Stimulated activated CD8-positive, alpha-beta memory T cell treated with anti-CD3 and anti-CD28 coated beads, Interleukin-2, amount 100 ng/mL, for 48 hours (primary cell): ENCODE measurements around the gene ARHGAP26.

ENCODE experiments used
- DNase-seq, 2 donors: peaks; one replicate each; pipeline ENCODE4 v3.0.0-alpha.2; 2020; ENCODE audit warnings: low read depth in 2 of 2

The ARHGAP26 gene

DNA sequence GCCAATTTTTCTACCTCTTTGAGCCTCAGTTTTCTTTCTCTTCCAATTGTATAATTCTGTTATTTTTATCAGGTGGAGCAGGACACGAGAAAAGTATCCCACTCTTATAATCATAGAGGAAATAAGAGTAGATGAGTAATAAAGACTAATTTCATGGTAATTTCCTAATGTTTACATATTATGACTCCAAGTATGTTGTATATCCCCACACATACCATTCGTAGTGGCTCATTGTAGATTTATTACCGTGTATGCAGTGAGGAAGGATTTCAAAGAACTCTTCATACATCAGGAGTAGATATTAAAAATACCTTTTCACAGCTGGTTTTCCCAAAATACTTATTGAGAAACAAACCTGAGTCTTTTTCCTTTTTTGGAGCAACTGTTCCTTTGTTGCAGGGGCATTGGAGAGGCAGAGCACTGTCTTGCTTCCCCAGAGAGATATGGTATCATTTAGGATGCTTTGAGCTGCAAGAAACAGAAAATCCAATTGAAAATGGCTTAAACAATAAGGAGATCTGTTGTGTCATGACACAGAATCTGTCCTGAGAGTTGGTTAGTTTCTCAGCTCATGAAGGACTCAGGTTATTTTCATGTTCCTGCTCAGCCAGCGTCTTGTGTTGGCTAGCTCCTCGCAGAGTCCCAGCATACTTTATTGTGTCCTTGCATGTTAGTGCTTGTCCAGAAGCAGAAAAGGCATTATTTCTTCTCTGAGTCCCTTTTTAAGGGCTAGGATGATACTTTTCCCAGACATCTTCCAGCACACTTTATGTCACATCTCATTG, 291.2 kb downstream of the ARHGAP26 start:
- DNase-seq: no peak

DNA sequence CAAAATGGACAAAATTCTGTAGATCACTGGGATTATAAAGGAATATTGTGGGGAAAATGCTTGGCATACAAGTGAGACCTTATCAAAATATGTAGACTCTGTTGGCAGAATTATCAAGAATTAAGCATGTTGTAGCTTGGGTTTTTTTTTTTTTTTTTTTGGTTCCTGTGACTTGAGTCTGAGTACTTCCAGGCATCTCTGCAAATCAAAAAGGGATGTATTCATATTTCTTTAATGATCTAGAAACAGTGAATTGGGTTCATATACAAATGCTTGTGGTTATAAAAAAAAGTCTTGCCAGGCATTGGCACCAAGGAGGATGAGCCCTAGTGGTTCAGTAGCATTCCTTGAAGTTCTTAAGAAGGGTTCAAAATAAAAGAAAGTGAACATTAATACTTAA, 292.2 kb downstream of the ARHGAP26 start:
- DNase-seq: no peak

DNA sequence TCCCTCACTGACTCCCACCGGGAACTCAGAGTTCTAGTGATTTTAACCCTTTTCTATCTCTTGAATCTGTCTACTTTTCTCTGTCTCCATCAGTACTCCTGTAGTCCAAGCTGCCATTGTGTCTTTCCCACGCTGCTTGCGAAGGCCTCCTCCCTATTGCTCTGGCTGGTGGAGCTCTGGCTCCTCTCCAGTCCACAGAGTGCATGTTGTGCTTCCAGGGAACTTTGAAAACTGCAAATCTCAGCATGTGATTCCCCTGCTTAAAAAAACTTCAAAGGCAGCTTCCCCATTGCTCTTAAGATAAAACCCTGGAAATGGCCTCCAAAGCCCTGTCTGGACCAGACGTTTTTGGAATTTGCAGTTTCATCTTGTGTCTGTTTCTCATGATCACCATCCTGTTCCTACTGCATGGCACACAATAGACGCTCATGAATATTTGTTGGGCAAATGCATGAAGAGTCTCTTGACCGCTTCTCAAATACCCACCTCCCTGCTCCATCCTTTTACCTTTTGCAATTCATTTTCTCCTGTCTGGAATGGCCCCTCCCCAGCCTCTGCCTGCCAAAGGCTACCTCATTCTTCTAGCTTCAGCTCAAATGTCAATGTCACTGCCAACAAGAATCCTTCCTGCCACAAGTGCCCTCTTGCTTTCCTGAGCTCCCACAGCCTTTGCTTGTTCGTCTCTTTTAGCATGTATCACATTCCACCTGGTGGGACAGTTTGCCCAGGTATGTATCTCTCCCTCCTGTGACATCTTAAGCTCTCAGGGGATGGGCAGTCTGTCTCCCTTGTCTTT, 293.2 kb downstream of the ARHGAP26 start:
- DNase-seq: no peak

DNA sequence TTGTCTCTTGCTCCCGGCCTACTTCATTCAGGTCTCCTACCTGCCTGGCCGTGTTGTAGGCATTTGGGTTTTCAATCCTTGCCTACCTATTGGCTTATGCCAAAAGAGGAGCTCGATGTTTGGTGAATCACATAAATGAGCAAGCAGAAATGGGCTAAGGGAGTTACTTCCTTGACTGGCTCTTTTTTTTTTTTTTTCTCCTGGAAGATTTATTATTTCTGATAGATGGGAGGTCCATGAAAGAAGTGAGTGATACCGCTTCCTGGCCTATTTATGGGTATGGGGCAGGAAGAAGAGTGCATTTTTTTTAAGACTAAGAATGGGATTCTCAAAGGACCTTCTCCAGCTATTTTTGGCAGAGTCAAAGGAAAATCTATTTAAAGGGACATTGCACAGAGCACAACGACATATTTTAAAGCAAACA, 294.1 kb downstream of the ARHGAP26 start:
- no peak for DNase-seq

DNA sequence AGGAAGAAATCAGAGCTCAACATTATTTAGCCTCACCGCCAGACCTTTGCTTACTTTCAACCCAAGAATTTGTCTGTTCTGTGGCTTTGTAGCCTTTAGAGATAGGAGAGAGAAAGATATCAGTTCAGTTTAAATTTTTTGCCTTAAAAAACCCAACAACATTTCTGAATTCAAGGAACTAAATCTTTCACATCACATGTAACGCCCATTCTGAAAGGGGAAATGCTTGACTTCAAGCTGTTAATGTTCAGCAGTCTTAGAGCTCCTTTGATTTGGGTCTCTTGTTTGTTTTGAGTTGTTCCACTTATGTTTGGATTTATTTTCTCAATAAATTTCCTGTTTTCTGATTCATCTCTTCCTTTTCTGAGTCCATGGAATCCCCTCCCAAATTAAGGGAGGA, 294.5 kb downstream of the ARHGAP26 start:
- no peak for DNase-seq

DNA sequence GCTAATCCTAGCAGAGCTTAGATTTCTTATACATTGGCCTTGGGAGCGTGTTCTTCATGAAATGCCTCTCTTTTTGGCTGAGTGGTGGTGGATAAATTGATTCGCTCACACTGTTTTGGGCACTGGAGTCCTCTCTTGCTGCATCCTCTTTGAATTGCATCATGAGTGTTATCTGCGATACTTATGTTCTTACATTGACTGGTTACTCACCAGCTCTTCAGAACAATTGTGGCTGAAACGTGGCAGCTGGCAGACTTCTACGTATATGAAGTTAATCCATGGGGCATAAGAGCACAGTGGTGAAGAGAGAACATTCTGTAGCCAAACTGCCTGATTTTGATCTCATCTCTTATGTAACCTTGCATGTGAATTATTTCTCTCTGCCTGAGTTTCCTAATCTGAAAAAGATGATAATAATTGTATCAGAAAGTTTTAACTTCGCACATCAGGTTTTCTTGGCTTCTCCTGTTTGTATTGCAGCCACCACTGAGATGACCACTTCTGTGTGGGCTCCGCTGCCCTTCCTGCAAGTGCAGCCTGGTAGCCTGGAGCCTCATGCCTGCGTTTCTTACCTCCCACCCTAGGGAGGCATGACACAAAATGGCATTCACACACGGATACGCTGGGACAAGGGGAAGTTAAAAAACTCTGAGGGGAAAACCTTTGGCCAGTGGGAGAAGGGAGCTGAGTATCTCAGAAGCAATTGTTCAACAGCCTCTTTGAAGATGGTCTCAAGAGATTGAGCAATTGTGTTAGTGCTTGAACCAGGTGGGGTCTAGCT, 295.2 kb downstream of the ARHGAP26 start:
- DNase-seq: no peak

DNA sequence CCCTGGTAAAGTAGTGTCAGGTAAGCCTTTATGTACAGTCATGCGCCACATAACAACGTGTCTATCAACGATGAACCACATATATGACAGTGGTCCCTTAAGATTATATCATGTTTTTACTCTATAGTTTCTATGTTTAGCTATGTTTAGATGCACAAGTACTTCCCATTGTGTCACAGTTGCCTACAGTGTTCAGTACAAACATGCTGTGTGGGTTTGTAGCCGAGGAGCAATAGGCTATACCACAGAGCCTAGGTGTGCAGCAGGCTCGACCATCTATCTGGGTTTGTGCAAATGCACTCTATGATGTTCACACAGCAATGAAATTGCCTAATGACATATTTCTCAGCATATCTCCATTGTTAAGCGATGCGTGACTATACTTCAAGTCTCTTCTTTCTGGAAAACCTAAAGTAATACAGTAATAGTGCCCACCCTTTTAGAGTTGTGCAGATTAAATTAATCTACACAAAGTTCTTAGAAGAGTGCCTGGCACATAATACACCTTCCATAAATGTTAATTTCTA, 295.9 kb downstream of the ARHGAP26 start:
- DNase-seq: no peak

DNA sequence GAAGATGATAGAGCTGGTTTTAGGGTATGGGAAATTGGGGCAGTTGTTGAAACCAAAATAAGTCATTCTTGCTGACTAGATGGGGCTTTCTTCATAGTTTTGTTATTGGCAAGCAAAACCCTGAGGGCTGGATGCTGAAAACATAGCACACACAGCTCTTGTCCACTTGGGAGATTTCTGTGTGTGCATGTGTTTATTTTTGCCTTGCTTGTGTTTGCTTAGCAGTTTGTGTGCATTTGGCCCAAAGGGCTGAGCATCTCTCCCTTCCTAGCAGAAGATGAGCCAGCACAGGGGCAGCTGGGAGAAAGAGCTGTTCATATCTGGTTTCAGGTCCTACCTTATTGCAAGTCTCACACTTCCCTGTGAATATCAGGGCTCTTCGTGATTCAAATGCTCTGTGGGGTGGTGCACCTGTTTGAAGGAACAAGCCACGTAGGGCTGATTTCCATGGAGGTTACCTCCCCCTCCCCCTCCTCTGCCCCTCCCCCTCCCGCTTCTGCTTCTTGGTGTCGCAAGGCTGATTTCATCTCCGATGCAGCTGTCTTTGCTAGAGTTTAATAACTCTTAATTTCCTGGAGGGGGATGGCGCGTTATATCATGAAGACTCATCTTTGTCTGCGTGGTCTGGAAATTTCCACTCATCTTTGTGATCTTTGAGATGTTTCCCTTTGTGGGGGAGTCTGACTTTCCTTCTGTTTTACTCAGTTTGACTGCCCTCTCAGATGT, 296.5 kb downstream of the ARHGAP26 start:
- DNase-seq: peak in 1 of 2 donors; percentile 28

DNA sequence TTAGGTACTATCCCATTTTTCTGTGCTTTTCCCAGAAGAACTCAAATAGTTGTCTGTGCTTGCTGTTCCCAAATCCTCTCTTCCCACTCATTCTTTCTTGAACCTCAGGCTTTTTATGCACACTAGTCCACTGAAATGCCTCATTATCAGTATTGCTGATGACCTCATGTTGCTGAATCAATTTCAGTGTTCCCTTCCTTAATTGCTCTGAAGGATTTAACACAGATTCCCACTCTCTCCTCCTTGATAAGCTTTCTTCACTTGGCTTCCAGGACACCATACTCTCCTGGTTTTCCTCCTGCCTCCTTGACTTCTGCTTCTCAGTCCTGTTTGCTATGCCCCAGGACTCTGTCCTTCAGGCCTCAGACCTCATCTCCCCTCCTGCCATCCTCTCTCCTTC, 298.5 kb downstream of the ARHGAP26 start:
- no peak for DNase-seq

DNA sequence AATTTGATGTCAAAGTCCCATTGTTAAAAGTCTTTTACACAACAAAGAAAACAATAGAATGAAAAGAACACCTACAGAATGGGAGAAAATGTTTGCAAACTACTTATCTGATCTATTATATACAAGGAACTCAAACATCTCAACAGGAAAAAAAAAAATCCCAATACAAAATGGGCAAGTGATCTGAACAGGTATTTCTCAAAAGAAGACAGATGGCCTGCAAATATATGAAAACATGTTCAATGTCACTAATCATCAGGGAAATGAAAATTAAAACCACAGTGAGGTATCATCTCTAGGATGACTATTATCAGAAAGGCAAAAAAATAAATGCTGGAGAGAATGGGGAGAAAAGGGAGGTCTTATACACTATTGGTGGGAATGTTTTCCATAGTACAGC, 301.8 kb downstream of the ARHGAP26 start:
- no peak for DNase-seq

DNA sequence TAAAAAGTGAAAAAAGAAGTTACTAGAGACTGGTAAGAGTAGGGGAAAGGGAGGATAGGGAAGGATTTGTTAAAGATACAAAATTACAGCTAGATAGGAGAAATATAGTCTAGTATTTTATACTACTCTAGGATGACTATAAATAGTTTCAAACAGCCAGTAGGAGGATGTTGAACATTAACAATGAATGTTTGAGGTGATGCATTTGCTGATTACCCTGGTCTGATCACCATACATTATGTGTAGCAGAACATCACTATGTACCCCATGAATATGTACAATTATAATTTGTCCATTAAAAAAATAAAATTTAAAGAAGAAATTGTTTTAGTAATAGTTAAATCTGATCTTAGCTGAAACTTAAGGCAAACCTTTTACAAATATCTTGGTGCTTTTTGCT, 302.6 kb downstream of the ARHGAP26 start:
- DNase-seq: no peak

DNA sequence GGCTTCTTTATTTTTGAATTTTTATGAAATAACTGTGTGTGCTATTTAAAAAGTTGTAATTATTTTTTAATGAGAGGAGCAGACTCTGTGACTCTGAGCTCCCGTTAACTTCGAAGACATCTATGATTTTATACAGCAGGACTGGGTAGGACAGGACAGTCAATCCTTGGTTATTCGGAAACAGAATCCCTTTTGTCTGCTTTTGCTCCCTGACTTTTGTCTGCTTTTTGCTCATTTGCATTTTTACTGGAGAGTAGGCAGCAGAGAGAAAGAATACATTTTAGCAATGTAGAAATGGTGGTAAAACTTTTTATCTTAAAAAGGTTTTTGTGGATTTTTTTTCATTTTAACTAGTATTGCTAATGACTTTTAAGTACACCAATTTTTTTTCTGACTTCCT, 303.6 kb downstream of the ARHGAP26 start:
- no peak for DNase-seq

DNA sequence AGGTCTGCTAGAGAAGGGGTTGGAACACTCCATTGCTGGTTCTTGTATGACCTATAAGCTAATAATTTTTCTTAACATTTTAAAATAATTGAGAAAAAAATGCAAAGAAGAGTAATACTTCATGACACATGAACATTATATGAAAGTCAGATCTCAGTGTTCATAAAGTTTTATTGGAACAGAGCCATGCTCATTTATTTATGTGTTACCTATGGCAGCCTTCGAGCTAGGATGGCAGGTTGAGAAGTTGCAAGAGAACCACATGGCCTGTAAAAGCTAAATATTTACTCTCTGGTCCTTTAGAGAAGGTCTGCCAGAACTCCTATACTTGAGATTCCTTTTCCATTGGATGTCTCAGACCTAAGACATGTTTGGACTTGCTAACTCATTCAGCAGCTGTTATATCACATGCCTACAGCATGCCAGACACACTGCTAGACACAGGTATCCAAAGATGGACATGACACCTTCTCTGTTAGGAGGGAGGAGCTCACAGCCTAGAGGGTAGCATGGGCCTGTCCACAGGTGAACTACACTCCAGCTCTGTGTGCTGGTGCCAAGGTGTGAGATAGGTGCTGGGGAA, 304.3 kb downstream of the ARHGAP26 start:
- DNase-seq: no peak

DNA sequence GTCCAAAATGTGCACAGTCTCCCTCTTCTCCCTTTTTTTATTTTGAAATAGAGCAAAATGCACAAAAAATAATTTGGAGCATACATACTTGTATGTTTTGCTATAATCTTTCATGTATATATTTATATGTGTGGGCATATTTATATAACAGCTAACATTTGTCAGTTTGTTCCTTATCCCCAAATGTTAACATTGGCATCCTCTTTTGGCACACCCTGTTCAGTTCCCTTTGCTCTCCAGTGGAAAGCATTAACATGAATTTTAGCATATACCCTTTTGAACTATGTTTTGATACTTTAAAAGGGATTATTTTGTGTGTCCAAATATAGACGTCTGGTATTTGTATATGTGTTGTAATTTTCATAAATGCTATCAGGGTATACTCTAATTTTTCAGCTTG, 306.2 kb downstream of the ARHGAP26 start:
- DNase-seq: no peak

DNA sequence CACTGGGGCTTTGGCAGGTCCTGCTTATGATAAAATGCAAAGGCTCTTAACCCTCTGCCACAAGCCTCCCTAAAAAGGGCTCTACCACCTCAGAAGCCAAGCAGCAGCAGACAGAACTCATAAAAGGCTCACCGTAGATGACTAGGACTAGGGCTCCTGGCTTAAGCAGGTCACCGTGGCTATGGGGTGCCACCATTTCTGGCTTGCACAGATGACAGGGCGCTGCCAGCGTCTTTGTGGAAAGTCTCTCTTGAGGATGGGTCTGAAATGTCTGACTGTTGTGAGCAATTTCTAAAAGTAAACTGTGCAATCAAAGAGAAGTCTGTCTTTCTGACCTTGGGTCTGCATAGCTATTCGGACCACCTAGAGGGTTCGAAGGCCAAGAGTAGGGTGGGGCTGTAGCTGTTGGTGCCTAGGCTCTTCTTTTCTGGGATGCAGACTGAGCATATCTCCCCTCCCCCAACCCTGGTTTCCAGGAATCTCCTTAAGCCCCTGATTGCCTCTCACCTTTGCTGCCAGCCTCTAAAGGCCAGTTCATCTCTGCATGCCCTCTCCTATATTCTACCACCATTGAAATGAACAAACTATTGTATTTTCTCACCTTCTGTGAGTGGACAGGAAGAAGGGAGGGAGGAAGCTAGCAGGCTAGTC, 307.4 kb downstream of the ARHGAP26 start:
- no peak for DNase-seq

DNA sequence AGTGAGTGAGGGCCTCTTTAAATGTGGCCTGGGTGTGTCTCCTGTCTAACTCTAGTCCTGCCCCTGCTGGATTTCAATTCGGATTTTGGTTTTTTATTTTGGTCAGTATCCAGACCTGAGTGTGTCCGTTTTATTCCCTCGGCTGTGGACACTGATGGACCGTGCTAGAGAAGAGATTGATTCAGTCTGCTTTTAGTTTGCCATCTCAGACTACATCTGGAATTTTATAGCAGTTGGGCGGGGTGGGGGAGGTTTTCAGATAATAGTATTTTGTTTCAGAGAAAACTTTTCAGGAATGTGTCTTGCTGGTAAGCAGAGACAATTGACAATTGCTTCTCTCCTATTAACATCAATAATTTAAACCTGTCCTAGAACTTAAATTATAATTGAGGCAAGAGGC, 308.1 kb downstream of the ARHGAP26 start:
- no peak for DNase-seq

DNA sequence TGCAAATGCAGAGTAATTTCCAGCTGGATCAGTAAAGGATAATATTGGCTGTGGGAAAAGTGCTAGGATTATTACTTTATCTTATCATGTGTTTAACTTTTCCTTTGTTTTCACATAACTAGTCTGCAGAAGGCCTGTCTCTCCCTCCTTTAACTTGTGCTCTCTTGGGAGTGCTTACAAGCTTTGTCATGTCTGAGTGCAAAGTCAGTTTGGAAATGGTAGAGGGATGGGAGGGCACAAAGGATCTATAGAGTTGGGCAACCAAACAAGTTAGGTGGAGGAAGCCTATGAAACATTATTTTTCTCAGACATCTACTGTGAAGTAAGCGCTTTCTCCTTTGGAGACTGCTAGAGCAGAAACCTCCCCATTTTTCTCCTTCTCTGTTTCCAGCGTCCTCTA, 308.8 kb downstream of the ARHGAP26 start:
- no peak for DNase-seq

DNA sequence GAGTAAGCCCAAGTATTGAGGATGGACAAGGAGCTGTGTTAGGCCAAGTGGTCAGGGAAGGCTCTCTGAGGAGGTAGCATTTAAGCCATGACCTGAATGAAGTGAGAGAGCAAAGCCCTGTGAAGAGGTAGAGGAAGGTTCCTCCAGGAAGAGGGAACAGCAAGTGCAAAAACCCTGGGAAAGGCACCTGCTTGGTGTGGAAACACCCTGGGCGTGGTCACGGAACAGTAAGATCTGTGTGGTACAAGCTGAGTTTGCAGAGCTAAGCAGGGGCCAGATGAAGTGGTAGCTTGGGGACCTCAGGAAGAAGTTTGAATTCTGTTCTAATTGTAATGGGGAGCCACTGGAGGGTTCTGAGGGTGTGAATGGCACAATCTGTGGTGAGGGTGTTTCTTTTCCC, 310.2 kb downstream of the ARHGAP26 start:
- no peak for DNase-seq

DNA sequence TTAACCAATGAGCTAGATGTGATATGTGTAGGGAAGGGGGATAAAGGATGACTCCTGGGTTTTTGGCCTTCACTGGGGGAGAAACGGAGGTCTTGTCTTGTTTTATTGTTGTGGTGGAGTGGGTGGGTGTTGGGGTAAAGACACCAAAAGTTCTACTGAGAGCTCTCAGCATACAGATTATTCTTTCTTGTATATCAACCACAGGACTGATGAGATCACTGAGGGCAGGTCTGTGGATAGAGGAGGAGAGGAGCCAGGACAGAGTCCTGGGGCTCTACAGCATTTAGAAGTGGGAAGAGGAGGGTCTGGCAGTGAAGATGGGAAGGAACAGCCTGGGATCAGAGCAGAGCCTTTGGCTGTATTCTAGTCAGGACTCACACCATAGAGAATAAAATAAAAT, 310.8 kb downstream of the ARHGAP26 start:
- DNase-seq: no peak

DNA sequence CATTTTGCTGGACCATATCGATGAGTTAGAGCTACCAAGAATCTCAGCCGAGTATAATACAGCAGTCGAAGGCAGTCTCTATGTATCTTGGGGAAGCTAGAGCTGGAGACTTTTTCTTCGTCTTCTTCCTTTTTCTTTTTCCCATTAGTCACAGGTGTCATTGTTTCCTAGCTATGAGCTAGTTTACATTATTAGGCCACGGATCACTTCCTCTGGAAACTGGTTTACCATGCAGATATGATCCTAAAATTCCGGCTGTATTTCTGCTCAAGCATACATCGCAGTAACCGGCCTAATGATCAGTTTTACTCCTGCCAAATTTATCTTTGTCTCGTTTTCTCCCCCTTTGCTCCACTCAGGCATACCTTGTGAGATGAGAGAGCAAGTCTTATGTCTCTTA, 312.8 kb downstream of the ARHGAP26 start:
- no peak for DNase-seq

DNA sequence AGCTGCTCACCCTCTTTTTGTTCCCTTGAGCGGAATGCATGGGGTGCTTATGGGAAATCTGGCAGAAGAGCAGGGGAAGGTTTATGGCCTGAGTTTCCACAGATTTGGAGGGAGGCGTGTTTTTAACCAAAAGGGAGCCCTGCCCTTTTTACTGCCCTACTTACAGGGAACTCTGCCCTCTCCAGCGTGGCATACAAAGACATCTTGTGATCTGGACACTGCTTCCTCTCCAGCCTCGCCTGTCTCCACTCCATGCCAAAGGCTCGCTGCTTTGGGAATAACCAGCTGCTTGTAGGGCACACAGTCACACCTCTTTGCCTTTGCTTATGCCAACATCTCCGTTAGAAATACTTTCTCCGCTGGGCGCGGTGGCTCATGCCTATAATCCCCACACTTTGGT, 314.2 kb downstream of the ARHGAP26 start:
- DNase-seq: no peak
